BLaER1 treated with 17β-estradiol and CSF1 and Interleukin-3, amounts not matched to agents 10 nM and 100 nM (cell line): Measurements from ENCODE around the gene BPIFB3.

Experiments
- H3K27ac ChIP-seq, 11 experiments: shearing (Covaris generic); formaldehyde crosslinking; 2 replicates each; pipeline ENCODE4 v1.8.1; 2022
- H3K27me3 ChIP-seq, 11 experiments: shearing (Covaris generic); formaldehyde crosslinking; 2 replicates each; pipeline ENCODE4 v1.8.1; 2022
- H3K36me3 ChIP-seq, 11 experiments: shearing (Covaris generic); formaldehyde crosslinking; 2 replicates each; pipeline ENCODE4 v1.8.1; 2022
- H3K4me1 ChIP-seq, 10 experiments: shearing (Covaris generic); formaldehyde crosslinking; 2 replicates each; pipeline ENCODE4 v1.8.1; 2022
- H3K4me2 ChIP-seq, 11 experiments: shearing (Covaris generic); formaldehyde crosslinking; 2 replicates each; pipeline ENCODE4 v1.8.1; 2022
- H3K4me3 ChIP-seq, 10 experiments: shearing (Covaris generic); formaldehyde crosslinking; 2 replicates each; pipeline ENCODE4 v1.8.1; 2022
- H3K9ac ChIP-seq, 11 experiments: shearing (Covaris generic); formaldehyde crosslinking; 2 replicates each; pipeline ENCODE4 v1.8.1; 2022
- H3K9me3 ChIP-seq, 11 experiments: shearing (Covaris generic); formaldehyde crosslinking; replicated peaks in 1 of 11; 2 replicates each; pipeline ENCODE4 v1.8.1; 2022
- H4K20me1 ChIP-seq, 11 experiments: shearing (Covaris generic); formaldehyde crosslinking; 2 replicates each; pipeline ENCODE4 v1.8.1; 2022
- Cebpa-rat ChIP-seq, 11 experiments: shearing (Covaris generic); IDR thresholded peaks; 2 replicates each; pipeline ENCODE4 v1.8.1; 2022

Gene BPIFB3, protein sequence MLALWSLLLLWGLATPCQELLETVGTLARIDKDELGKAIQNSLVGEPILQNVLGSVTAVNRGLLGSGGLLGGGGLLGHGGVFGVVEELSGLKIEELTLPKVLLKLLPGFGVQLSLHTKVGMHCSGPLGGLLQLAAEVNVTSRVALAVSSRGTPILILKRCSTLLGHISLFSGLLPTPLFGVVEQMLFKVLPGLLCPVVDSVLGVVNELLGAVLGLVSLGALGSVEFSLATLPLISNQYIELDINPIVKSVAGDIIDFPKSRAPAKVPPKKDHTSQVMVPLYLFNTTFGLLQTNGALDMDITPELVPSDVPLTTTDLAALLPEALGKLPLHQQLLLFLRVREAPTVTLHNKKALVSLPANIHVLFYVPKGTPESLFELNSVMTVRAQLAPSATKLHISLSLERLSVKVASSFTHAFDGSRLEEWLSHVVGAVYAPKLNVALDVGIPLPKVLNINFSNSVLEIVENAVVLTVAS

DNA sequence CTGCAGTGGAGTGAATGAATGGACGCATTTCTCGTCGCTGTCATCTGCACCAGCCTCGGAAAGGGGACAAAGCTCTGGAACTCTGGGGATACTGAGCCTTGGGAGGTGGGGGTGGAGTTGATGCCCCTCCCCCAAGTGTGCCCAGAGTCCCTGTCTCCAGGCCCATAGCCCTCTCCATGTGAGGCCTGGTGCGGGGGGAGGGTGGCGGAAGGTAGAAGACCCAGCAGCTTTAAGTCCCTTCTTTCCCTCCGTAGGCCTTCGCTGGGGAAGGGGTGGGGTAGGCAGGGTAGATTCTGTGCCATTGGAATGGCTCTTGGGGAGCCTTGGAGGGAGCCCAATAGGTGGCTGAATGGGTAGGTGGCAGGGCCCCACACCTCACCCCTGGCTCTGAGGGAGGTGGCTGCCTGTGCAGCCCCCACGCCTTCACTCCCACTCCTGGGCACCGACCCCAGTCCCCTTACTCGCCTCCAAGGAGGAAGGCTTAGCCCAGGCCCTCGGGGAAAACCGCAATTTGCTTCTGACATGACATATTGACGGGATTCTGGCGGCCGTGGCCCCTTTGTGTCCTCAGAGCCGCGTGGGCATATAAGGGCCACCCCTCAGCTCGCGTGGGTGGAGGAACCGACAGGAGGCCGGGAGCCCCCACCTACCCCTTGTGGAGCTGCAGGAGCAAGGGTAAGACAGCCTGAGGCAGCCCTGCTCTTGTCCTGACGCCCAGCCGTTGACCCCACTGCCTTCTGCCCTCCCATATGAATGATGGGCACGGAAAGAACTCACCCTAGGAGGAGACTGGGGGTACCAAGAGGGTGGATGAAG lies at the start of gene BPIFB3:
BPIFB3 (plus strand) TSS at position 613 of the 816 bp plus-strand sequence. CDS start 1,533 bp downstream, outside the sequence.
- Histone ChIP-seq H3K36me3 (no peaks in the 10 kb centered on the region), H3K4me2 (peak within 1 kb of the TSS in 3 of 11 experiments; percentile 32 to 58 (median 55); a peak in 6 of 22 replicates), H4K20me1 (no peaks in the 10 kb centered on the region; a peak in 1 of 22 replicates), H3K4me3 (no peak within 1 kb of the TSS), H3K27me3 (no peaks in the 10 kb centered on the region), H3K4me1 (peaks cover 0 to 23% (median 15%) of the 10 kb centered on the region in 10 experiments; a peak in 14 of 20 replicates), H3K9me3 (no peaks in the 10 kb centered on the region), H3K9ac (peak within 1 kb of the TSS in 1 of 11 experiments; percentile 16; a peak in 1 of 22 replicates), H3K27ac (no peak within 1 kb of the TSS)
- no peak for TF ChIP-seq Cebpa-rat (IDR thresholded peaks at IDR 0.05)

DNA sequence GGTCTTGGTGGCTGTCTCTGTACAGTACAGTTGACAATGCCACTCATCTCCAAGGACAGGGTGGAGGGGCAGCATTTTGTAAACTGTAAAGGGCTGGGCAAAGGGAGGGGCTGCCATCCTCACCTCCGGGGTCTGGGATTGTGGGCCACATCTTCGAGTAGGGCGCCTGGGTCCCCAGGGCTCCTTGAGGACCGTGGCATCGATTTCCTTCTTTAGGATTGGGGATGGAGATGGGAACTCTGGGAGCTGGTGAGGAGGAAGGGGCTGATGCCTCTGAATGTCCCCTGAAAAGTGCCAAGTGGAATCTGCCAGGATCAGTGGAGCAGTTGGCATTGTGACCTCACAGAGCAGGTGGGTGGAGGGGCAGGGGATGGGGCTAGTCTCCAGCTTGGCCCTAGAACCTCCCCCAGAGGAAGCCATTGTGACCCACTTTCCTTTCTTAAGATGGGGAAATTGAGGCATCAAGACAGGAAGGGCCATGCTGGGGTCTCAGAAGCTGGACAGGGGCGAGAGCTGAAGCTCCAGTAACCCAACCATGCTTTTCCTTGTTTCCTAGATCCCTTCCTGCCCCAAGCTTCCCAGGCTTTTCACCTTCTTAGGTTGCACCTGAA lies 49.5 kb upstream of the BPIFB3 start, which contains the start of gene SUN5:
SUN5 (minus strand) TSS at position 293 of the 611 bp plus-strand sequence; CDS start at position 200, 93 bp downstream.
- no peaks in the 10 kb centered on the region for H4K20me1 ChIP-seq
- no peaks in the 10 kb centered on the region for H3K27me3 ChIP-seq
- TF ChIP-seq Cebpa-rat (IDR thresholded peaks at IDR 0.05) = no peak
- H3K27ac ChIP-seq = no peak within 1 kb of the TSS
- no peak within 1 kb of the TSS for H3K4me2 ChIP-seq
- no peak within 1 kb of the TSS for H3K9ac ChIP-seq
- no peak within 1 kb of the TSS for H3K4me3 ChIP-seq
- peaks cover 0 to 9% (median 5%) of the 10 kb centered on the region in 11 experiments; a peak in 5 of 22 replicates for H3K9me3 ChIP-seq
- H3K4me1 ChIP-seq = peaks cover 14 to 21% (median 17%) of the 10 kb centered on the region in 10 experiments
- H3K36me3 ChIP-seq = no peaks in the 10 kb centered on the region

DNA sequence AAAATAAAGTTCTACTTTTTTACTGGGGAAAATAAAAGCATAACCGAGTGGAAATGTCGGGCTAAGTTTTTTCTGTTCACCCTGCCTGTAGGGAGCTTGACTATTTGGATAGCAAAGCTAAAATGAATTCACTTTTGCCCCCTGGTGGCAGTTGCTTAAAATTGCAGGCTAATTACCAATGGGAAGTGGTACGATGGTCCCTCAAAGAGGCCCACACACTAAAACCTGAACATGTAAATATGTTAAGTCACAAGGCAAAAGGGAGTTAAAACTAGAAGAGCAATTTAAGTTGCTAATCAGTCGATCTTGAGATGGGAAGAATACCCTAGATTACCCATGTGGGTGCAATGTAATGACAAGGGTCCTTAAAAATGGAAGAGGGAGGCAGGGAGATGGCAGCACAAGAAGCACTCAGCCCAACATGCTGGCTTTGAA lies 48.6 kb upstream of the BPIFB3 start:
- Histone ChIP-seq H3K9ac (no peak overlapping the region), H4K20me1 (no peaks in the 10 kb centered on the region), H3K4me3 (no peak overlapping the region), H3K4me2 (no peak overlapping the region), H3K36me3 (no peaks in the 10 kb centered on the region), H3K27ac (no peak overlapping the region), H3K4me1 (peaks cover 14 to 25% (median 21%) of the 10 kb centered on the region in 10 experiments), H3K9me3 (peaks cover 0 to 9% (median 5%) of the 10 kb centered on the region in 11 experiments; a peak in 5 of 22 replicates), H3K27me3 (no peaks in the 10 kb centered on the region)
- no peak for TF ChIP-seq Cebpa-rat (IDR thresholded peaks at IDR 0.05)

DNA sequence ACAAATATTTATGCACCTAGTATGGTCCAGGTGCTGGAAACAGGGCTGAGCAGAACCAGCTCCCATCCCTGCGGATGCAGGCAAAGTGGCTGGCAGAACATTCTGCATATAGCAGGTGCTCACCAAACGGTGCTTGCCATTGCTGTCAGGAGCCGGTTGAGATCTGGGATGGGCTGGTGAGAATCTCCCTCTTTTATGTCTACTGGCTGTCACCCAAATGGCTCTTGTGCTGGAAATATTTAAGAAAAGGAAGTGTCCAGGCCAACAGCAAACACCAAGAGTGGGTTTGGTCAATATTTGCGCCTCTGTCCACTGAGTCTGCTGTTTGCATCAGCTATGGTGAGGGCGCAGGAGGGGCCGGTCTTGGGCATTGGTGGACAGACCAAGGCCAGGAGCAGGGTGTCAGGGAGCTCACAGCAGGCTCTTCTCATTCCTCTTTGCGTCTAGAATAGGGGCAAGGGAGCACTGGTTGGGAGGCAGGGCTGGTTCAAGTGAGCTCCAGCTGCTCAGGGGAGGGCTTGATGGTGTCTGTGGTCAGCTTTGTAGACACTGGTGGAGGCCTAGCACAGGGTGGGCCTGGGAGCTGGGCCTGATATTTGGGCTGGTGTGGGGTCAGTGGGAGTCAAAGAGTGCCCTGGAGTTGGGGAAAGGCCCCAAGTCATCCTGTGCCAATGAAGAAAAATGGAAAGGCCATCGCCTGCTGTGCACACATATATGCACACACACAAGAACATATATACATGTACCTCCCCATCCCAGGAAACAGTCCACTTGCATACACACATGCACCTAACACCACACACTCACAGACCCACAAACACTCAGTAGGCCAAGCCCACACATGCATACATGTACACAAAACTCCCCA lies 47.6 kb upstream of the BPIFB3 start:
- Histone ChIP-seq H3K27ac (no peak overlapping the region), H4K20me1 (no peaks in the 10 kb centered on the region), H3K4me2 (no peak overlapping the region), H3K4me3 (no peak overlapping the region), H3K9me3 (peaks cover 0 to 9% (median 5%) of the 10 kb centered on the region in 11 experiments; a peak in 5 of 22 replicates), H3K9ac (no peak overlapping the region), H3K36me3 (no peaks in the 10 kb centered on the region), H3K4me1 (peaks cover 10 to 28% (median 21%) of the 10 kb centered on the region in 10 experiments), H3K27me3 (no peaks in the 10 kb centered on the region)
- no peak for TF ChIP-seq Cebpa-rat (IDR thresholded peaks at IDR 0.05)

DNA sequence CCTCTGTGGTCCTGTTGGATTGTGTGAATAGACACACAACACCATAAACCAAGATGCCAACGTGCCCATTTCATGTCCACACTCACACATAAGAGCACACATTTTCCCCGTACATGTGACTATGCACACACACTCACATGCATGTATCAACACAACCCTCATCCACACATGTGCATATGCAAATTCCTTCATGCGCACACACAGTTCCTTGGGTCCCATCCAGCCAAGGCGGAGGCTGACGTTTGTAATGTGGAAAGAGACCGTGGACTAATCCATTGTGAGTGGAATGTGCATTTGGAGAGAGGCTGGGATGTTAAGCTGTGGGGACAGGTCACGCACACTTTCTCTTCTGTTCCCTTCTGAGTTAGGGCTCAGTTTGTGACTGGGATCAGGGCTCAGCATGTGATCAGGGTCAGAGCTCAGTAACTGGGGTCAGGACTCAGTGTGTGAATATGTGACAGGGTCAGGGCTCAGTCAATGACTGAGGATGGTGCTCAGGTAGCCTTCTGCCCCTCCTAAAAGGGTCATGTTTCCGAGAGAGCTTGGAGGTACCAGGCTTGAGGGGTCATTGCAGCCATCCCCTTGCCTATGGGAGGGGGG lies 46.8 kb upstream of the BPIFB3 start:
- Histone ChIP-seq H3K36me3 (no peaks in the 10 kb centered on the region), H3K9me3 (peaks cover 0 to 9% (median 5%) of the 10 kb centered on the region in 11 experiments; a peak in 5 of 22 replicates), H3K27ac (no peak overlapping the region), H3K4me1 (peaks cover 10 to 28% (median 21%) of the 10 kb centered on the region in 10 experiments), H4K20me1 (no peaks in the 10 kb centered on the region), H3K27me3 (no peaks in the 10 kb centered on the region), H3K9ac (no peak overlapping the region), H3K4me3 (no peak overlapping the region), H3K4me2 (no peak overlapping the region)
- no peak for TF ChIP-seq Cebpa-rat (IDR thresholded peaks at IDR 0.05)

DNA sequence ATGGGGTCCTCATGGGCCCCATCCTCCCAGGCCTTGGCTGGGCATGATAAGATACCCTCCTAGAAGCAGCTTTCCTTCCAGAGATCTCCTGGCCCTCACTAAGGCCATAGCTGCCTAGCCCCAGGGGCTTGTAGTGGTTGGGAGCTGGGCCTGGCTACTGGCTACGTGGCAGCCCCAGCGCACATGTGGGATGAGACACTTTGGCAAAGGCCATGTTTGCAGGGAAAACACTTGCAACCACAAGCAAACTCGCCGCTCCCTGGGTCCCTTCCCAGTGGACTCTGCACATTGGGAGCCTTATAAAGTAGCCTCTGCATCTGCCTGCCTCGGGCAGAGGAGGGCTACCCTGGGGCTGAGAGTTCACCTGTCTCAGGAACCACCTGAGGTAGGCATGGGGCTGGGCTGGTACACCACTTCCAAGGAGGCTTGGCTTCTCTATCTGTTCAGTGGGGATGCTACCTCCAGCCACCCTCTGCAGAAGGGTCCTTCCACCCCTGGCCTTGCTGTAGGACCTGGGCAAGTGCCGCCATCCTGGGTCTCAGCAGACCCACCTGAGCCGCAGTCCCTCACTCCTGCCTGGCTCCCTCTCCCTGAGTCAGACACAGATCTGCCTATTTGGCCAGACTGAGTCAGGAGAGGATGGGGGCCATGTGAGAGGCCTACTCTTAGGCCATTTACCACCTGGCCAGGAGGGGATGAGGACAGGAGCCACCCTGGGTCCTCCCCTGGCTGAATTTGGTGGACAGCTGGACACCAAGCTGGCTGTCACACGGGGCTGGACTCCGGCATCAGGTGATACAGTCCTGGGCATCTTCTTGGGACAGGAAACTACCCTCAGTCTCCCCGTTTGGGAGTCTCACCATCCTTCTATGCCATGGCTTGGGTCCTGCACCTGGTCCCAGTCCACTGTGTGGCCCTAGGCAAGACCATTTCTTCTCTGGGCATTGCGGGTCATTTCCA lies 46.0 kb upstream of the BPIFB3 start, which contains the start of gene BPIFB2:
BPIFB2 (plus strand) TSS at position 329 of the 960 bp plus-strand sequence. CDS start 871 bp downstream, outside the sequence.
- no peak for TF ChIP-seq Cebpa-rat (IDR thresholded peaks at IDR 0.05)
- Histone ChIP-seq H3K9ac (no peak within 1 kb of the TSS), H3K4me2 (peak within 1 kb of the TSS in 9 of 11 experiments; percentile 48 to 86 (median 77); a peak in 16 of 22 replicates), H3K27ac (no peak within 1 kb of the TSS), H3K4me1 (peaks cover 10 to 28% (median 21%) of the 10 kb centered on the region in 10 experiments), H3K36me3 (no peaks in the 10 kb centered on the region), H4K20me1 (no peaks in the 10 kb centered on the region), H3K4me3 (no peak within 1 kb of the TSS), H3K27me3 (no peaks in the 10 kb centered on the region), H3K9me3 (peaks cover 0 to 9% (median 5%) of the 10 kb centered on the region in 11 experiments; a peak in 5 of 22 replicates)
